ENCODE data around the gene UNC13A.

DNA sequence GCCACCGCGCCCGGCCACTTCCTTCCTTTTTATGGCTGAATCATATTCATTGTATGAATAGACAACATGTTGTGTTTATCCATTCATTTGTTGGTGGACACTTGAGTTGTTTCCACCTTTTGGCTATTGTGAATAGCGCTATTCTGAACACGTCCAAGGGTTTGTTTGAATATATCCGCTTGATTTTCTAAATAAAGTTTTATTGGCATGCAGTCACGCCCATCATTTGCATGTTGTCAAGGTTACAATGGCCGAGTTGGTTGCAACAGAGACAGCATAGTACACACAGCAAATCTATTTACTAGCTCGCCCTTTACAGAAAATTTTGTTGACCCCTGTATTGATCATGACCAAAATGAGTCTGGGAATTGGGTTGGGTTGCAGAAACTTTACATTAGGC is 89.2 kb downstream of the UNC13A start:
- TF ChIP-seq EP300 (conservative IDR thresholded peaks at IDR 0.05; ENCODE audit: poor library complexity, severe bottlenecking) (no peak), EZH2 (IDR thresholded peaks at IDR 0.05; ENCODE audit: borderline replicate concordance, insufficient read depth, low read length, poor library complexity, severe bottlenecking) (no peak), RAD21 (conservative IDR thresholded peaks at IDR 0.05) (no peak)
- TF ChIP-seq, protein P1, sequence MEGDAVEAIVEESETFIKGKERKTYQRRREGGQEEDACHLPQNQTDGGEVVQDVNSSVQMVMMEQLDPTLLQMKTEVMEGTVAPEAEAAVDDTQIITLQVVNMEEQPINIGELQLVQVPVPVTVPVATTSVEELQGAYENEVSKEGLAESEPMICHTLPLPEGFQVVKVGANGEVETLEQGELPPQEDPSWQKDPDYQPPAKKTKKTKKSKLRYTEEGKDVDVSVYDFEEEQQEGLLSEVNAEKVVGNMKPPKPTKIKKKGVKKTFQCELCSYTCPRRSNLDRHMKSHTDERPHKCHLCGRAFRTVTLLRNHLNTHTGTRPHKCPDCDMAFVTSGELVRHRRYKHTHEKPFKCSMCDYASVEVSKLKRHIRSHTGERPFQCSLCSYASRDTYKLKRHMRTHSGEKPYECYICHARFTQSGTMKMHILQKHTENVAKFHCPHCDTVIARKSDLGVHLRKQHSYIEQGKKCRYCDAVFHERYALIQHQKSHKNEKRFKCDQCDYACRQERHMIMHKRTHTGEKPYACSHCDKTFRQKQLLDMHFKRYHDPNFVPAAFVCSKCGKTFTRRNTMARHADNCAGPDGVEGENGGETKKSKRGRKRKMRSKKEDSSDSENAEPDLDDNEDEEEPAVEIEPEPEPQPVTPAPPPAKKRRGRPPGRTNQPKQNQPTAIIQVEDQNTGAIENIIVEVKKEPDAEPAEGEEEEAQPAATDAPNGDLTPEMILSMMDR (IDR thresholded peaks at IDR 0.05; ENCODE audit: poor library complexity, severe bottlenecking): no peak

All from neural cell (in vitro differentiated cells).